Measurements from ENCODE around the gene ELL. TPM values are rescaled to one million over a fixed set of nuclear protein-coding genes. Genes with fewer than 3 reads are reported as not detected.

ELL gene
- total and polyA plus RNA-seq, 9 of the 15 experiments (the other 6 are each of a cell fraction or from before 2014, with no cell fraction given), result 0.24 to 22.5 (median 4.1) TPM

- TF ChIP-seq FOXP1 (CRISPR knock-in tag; IDR thresholded peaks at IDR 0.05) (no peak), MCM3 (IDR thresholded peaks at IDR 0.05) (no peak), HOMEZ (CRISPR knock-in tag; IDR thresholded peaks at IDR 0.05) (no peak), CBFB (CRISPR knock-in tag; IDR thresholded peaks at IDR 0.05) (no peak), BMI1 (IDR thresholded peaks at IDR 0.05; ENCODE audit: low read length) (peak; percentile 86), RAD21 (CRISPR knock-in tag; conservative IDR thresholded peaks at IDR 0.05 in 1 of 2, IDR thresholded peaks at IDR 0.05 in 1 of 2) (no peak), TGIF2 (CRISPR knock-in tag; IDR thresholded peaks at IDR 0.05) (no peak), RB1 (IDR thresholded peaks at IDR 0.05; ENCODE audit: low read depth) (peak; percentile 43), CSDE1 (IDR thresholded peaks at IDR 0.05) (peak in 1 of 2 experiments; percentile 92; a peak in 1 of 4 replicates), FOXK1 (CRISPR knock-in tag; IDR thresholded peaks at IDR 0.05; ENCODE audit: borderline replicate concordance) (no peak), ELF2 (CRISPR knock-in tag; IDR thresholded peaks at IDR 0.05) (no peak), KDM5B (IDR thresholded peaks at IDR 0.05; ENCODE audit: insufficient replicate concordance, low read depth, low read length) (no peak), STAT5A (IDR thresholded peaks at IDR 0.05; ENCODE audit: borderline replicate concordance, low read length) (no peak), KDM4B (IDR thresholded peaks at IDR 0.05; ENCODE audit: borderline replicate concordance in 2 of 2, low read depth in 1 of 2) (peak in 1 of 2 experiments; percentile 48; a peak in 1 of 4 replicates), KLF1 (tag; IDR thresholded peaks at IDR 0.05) (peak; percentile 68; the same call in 1 of the 2 replicates), SMARCB1 (IDR thresholded peaks at IDR 0.05; ENCODE audit: insufficient read length, low read depth) (no peak), FOXJ3 (CRISPR knock-in tag; IDR thresholded peaks at IDR 0.05) (no peak), ESRRB (CRISPR knock-in tag; IDR thresholded peaks at IDR 0.05; ENCODE audit: borderline replicate concordance) (no peak), NFXL1 (CRISPR knock-in tag; IDR thresholded peaks at IDR 0.05) (no peak), ZNF384 (IDR thresholded peaks at IDR 0.05; ENCODE audit: low read depth, low read length) (no peak), HDAC6 (IDR thresholded peaks at IDR 0.05; ENCODE audit: low read depth, low read length) (no peak), NKRF (IDR thresholded peaks at IDR 0.05; ENCODE audit: borderline replicate concordance) (peak; percentile 83; the same call in 1 of the 2 replicates), SRSF1 (IDR thresholded peaks at IDR 0.05; ENCODE audit: low read depth, low read length) (no peak), ILF3 (IDR thresholded peaks at IDR 0.05; ENCODE audit: borderline replicate concordance) (no peak)
These were observed 92.8 kb downstream of the ELL start (continued) for GRCh38 chr19:18428787-18429674.
